ENCODE measurements around the gene FAM222B. TPM values are rescaled to one million over a fixed set of nuclear protein-coding genes. Genes with fewer than 3 reads are reported as not detected.
"Not testable (repeated sequence)": the region's sequence is repeated elsewhere in the genome, so short reads cannot be mapped to it uniquely, and the experiment has no call there.

FAM222B gene
- total RNA-seq, 6 donors from 2014 or later: 16.8 to 23.1 (median 20.1) TPM

DNA sequence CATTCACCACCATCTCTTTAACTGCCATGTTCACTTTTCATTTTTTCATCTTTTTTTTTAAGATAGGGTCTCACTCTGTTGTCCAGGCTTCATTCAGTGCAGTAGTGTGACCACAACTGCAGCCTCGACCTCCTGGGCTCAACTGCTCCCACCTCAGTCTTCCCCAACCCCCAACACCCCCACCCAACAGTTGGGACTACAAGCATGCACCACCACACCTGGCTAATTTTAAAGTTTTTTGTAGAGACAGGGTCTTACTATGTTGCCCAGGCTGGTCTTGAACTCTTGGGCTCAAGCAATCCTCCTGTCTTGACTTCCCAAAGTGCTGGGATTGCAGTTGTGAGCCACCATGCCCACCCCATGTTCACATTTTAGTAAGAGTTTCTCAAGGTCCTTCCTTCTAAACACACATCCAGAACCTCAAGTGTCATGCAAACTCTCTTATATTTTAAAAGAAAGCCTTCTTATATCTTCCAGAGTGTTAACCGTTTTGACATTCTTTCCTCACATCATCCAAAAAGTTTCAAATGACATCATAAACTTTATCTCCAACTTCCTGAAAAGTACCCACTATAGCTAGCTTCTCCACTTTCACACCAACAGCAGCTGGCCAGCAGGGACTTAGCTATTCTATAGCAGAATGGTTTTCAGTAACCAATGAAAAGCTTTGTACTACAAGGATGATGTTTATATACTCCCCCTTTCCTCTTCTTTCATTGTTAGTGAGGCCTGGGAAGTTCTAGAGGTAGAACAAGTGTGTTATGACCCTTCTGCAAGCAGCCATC is 49.5 kb downstream of the FAM222B start:
- ATAC-seq (ENCODE audit: low FRiP score in 2 of 2): no peak
- 69 to 71% methylated on average over 2 of the region's 2 CpGs for WGBS, 2 donors
- Histone ChIP-seq H3K9me3 (no peaks in the 10 kb centered on the region), H3K27me3 (no peaks in the 10 kb centered on the region), H3K36me3 (no peaks in the 10 kb centered on the region), H3K27ac (no peak overlapping the region), H3K4me3 (no peak overlapping the region), H3K4me1 (peaks cover 0 to 5% (median 2%) of the 10 kb centered on the region in 4 donors)
- no peak for TF ChIP-seq POLR2AphosphoS5 (IDR thresholded peaks at IDR 0.05)
- TF ChIP-seq EP300 (IDR thresholded peaks at IDR 0.05): no peak
- TF ChIP-seq POLR2A (IDR thresholded peaks at IDR 0.05): no peak
- no peak for TF ChIP-seq CTCF (IDR thresholded peaks at IDR 0.05)
- no peak for DNase-seq

GRCh38 chr17:28788100-28788499 is 54.5 kb downstream of the FAM222B start:
- TF ChIP-seq CTCF (IDR thresholded peaks at IDR 0.05) (no peak), POLR2A (IDR thresholded peaks at IDR 0.05) (no peak), EP300 (IDR thresholded peaks at IDR 0.05) (no peak), POLR2AphosphoS5 (IDR thresholded peaks at IDR 0.05) (no peak)
- WGBS, 2 donors: 75 to 86% methylated on average over 4 of the region's 4 CpGs
- Histone ChIP-seq H3K36me3 (no peaks in the 10 kb centered on the region), H3K4me1 (peaks cover 0 to 9% (median 3%) of the 10 kb centered on the region in 4 donors), H3K9me3 (no peaks in the 10 kb centered on the region), H3K27ac (no peak overlapping the region), H3K4me3 (no peak overlapping the region), H3K27me3 (no peaks in the 10 kb centered on the region)
- DNase-seq (no peak), ATAC-seq (ENCODE audit: low FRiP score in 2 of 2) (no peak)

GRCh38 chr17:28783161-28783560 is 59.4 kb downstream of the FAM222B start:
- Histone ChIP-seq H3K4me3 (no peak overlapping the region), H3K27ac (no peak overlapping the region), H3K9me3 (no peaks in the 10 kb centered on the region), H3K4me1 (peaks cover 0 to 8% (median 0%) of the 10 kb centered on the region in 4 donors), H3K27me3 (no peaks in the 10 kb centered on the region), H3K36me3 (no peaks in the 10 kb centered on the region)
- 76 to 83% methylated on average over 3 of the region's 3 CpGs for WGBS, 2 donors
- TF ChIP-seq POLR2AphosphoS5 (IDR thresholded peaks at IDR 0.05) (no peak), POLR2A (IDR thresholded peaks at IDR 0.05) (no peak), EP300 (IDR thresholded peaks at IDR 0.05) (no peak), CTCF (IDR thresholded peaks at IDR 0.05) (no peak)
- no peak for ATAC-seq (ENCODE audit: low FRiP score in 2 of 2)
- no peak for DNase-seq

GRCh38 chr17:28779601-28780000 is 63.0 kb downstream of the FAM222B start:
- not testable (repeated sequence) for ATAC-seq (ENCODE audit: low FRiP score in 2 of 2); H3K27me3 ChIP-seq; H3K27ac ChIP-seq; H3K9me3 ChIP-seq; H3K4me3 ChIP-seq; H3K36me3 ChIP-seq; DNase-seq
- WGBS, 2 donors: 94 to 95% methylated on average over 13 of the region's 13 CpGs
- H3K4me1 ChIP-seq: peaks cover 0 to 11% (median 7%) of the 10 kb centered on the region in 4 donors

GRCh38 chr17:28777178-28777577 is 65.4 kb downstream of the FAM222B start:
- DNase-seq (no peak), ATAC-seq (ENCODE audit: low FRiP score in 2 of 2) (no peak)
- Histone ChIP-seq H3K36me3 (peaks cover 0 to 4% (median 0%) of the 10 kb centered on the region in 4 donors), H3K4me3 (no peak overlapping the region), H3K27ac (peak overlapping the region in 1 of 4 donors; percentile 28), H3K27me3 (no peaks in the 10 kb centered on the region), H3K4me1 (peaks cover 0 to 11% (median 7%) of the 10 kb centered on the region in 4 donors), H3K9me3 (no peaks in the 10 kb centered on the region)
- TF ChIP-seq POLR2AphosphoS5 (IDR thresholded peaks at IDR 0.05): no peak
- TF ChIP-seq EP300 (IDR thresholded peaks at IDR 0.05): no peak
- no peak for TF ChIP-seq POLR2A (IDR thresholded peaks at IDR 0.05)
- no peak for TF ChIP-seq CTCF (IDR thresholded peaks at IDR 0.05)
- 27 to 44% methylated on average over 1 of the region's 1 CpG for WGBS, 2 donors

Data from upper lobe of left lung (tissue), 6 donors.